ENCODE results near the gene C4orf51.

DNA sequence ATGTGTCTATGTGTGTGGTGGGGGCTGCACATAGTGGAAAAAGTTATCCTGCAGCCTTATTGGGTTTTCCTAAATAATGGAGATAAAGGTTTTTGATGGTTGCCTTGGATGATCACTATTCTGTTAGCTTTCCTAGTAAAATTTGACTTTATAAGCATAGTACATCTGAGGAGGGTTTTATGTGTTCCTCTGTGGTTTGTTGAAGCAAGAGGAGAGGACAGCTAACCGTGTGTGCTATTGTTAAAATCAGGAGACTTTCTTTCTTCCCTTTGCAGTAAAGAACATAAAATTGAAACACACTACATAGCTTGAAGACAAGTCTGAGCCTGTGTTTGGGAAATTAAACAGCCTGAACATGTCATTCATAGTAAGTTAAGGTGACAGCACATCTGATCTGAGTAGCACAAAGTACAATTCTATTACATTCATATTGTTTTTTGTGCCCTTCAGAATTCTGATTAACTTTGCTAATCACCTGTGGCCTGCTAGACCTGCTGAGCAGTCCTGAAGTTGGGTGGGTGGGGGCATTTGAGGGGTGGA is 36.8 kb downstream of the C4orf51 start:
- TF ChIP-seq, protein P1, sequence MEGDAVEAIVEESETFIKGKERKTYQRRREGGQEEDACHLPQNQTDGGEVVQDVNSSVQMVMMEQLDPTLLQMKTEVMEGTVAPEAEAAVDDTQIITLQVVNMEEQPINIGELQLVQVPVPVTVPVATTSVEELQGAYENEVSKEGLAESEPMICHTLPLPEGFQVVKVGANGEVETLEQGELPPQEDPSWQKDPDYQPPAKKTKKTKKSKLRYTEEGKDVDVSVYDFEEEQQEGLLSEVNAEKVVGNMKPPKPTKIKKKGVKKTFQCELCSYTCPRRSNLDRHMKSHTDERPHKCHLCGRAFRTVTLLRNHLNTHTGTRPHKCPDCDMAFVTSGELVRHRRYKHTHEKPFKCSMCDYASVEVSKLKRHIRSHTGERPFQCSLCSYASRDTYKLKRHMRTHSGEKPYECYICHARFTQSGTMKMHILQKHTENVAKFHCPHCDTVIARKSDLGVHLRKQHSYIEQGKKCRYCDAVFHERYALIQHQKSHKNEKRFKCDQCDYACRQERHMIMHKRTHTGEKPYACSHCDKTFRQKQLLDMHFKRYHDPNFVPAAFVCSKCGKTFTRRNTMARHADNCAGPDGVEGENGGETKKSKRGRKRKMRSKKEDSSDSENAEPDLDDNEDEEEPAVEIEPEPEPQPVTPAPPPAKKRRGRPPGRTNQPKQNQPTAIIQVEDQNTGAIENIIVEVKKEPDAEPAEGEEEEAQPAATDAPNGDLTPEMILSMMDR (IDR thresholded peaks at IDR 0.05), result no peak
- TF ChIP-seq POLR2A (IDR thresholded peaks at IDR 0.05), result no peak
